ENCODE measurements around the gene EML4.

EML4 gene

DNA sequence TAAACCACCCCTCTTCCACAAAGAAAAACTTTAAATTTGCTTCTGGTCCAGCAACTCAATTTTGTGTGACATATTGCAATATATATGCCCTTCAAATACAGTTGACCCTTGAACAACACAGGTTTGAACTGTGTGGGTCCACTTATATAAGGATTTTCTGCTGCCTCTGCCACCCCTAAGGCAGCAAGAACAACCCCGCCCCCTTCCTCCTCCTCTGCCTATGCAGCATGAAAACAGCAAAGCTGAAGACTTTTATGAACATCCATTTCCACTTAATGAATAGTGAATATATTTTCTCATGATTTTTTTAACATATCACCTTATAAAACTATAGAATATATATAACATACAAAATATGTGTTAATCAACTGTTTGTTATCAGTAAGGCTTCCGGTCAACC, 58.3 kb downstream of the EML4 start:
- FAIRE-seq: peak; percentile 3

DNA sequence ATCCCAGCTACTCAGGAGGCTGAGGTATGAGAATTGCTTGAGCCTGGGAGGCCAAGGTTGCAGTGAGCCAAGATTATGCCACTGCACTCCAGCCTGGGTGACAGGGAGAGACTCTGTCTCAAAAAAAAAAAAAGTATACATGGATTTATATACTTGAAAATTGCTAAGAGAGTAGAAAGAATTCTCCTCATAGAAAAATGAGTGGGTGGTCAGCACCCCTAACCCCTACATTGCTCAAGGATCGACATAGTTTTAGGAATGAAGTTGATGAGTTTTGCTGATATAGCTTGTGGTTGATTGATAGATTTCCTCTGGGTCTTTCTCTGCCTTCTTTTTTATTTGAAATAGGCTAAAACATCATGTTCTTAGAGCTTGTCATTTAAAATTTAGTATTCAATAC, 58.9 kb downstream of the EML4 start:
- FAIRE-seq: no peak

- FAIRE-seq: peak; percentile 28
Measured at GRCh38 chr2:42229949-42230348, 60.8 kb downstream of the EML4 start.

DNA sequence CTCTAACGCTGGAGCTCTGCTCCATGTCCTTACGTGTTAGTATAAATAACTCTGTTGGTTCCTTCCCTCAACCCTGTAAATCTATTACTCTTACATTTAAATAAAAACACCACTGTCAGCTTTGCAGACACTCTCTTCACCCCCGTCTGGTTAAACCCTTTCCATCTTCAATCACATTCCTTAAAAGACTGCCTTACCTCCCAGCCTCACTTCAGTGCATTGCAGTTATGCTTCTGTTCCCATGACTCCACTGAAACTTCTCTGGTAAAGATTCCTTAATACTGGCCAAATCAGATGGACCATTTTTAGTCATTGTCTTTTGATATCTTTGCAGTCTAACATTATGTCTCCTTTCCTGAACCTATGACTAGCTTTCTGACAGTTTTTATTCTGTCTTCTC, 61.7 kb downstream of the EML4 start:
- FAIRE-seq: no peak

GRCh38 chr2:42232024-42232423, 62.9 kb downstream of the EML4 start:
- peak; percentile 8 for FAIRE-seq

DNA sequence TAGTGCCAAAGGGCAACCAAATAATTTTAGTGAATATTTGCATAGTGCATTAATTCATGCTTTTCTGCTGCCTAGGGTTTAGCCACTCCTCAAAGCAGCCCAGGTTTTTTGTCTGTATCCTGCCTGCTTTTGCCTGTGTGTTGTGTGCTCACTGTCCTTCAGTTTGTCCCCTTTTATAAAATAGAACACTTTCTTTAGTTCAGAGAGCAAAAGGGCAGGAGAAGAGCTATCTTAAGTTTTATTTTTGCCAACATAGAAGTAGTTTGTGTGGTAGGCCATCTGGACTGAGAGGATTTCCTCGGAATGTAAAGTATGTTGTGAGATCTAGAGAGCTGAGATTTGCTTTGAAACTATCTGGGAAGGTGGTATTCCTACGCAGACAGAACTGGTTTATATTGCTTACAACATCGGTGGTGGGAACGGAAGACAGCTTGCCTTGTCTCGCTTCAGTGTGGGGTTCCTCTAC, 64.9 kb downstream of the EML4 start:
- FAIRE-seq: no peak

DNA sequence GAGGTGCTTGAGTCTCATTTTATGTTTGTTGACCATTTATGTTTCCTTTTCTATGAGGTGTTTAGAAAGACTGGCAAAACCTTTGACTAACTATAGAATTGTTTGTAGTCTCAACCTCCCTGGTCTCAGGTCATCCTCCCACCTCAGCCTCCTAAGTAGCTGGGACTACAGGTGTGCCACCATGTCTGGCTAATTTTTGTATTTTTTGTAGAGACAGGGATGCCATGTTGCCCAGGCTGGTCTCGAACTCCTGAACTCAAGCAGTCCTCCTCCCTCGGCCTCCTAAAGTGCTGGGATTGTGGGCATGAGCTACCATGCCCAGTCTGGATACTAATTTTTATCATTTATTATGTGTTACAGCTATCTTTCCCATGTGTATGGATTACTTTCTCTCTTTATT, 67.8 kb downstream of the EML4 start:
- no peak for FAIRE-seq

GRCh38 chr2:42238644-42239288, 69.6 kb downstream of the EML4 start:
- peak; percentile 62 for FAIRE-seq

GRCh38 chr2:42239289-42239661, 70.1 kb downstream of the EML4 start:
- peak; percentile 27 for FAIRE-seq

DNA sequence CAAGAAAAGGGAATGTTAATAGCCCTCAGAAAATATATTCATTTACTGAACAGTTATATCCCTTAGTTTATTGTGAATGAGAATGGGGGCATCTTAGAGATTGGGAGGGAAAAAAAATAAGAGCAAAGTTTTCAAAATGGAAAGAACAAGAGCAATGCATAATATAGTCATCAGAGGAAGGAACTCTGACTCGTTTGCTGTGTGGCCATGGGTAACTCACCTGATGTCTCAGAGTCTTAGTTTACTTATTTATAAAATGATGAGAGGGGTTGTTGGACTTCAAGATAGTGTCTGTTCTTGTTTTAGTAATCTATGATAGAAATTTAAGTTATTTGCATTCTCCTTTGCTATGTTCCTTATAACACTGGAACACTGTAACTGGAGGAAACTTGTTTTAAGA, 70.7 kb downstream of the EML4 start:
- no peak for FAIRE-seq

GRCh38 chr2:42241517-42241916, 72.4 kb downstream of the EML4 start:
- FAIRE-seq: no peak

- no peak for FAIRE-seq
Measured at GRCh38 chr2:42243297-42243696, 74.1 kb downstream of the EML4 start.

DNA sequence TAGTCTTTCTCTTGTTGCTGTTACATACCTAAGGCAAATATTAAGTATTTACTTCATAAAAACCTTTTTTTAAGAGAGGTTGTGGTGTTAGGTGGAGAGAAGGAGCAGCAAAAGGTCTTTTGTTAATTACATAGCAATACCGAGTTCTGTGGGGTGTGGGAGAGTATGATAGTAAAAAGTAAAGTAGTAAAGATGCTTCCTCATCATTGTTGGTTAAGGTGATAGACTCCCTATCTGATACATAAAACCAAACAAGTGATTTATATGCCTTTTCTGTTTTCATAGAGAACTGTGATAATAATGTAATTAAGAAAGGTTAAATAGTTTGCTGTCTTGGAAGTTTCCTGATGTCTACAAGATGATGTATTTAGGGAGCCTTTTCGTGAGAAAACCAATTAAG, 75.4 kb downstream of the EML4 start:
- FAIRE-seq: peak; percentile 30

DNA sequence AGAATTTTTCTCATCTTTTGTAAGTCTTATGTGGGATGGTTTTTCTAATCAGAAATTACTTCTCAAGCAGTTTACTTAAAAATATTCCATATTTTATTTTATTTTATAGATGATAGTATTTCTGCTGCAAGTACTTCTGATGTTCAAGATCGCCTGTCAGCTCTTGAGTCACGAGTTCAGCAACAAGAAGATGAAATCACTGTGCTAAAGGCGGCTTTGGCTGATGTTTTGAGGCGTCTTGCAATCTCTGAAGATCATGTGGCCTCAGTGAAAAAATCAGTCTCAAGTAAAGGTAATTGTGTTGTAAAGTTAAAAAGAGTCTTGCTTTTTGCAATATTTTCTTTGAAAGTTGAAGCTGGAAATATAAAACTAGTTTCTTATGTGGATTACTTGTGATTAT, 76.2 kb downstream of the EML4 start:
- FAIRE-seq: no peak

- FAIRE-seq: no peak
Measured at GRCh38 chr2:42246562-42246961, 77.4 kb downstream of the EML4 start.

DNA sequence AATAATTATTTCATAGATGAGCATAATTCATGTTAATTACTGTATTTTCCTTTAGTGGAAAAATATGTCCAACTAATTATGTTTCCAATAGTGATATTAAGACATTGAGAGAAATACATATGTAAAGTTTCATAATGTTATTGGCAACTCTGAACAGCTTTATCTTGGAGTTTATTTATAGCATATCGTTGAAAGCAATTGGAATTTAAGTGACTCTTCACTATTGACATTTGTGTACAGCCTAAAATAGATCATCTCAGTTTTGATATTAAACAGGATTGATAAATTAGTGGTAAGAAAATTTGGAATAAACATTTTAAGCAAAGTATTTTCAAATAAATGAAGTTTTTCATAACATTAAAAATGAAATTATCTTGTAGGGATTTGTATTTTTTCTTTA, 79.7 kb downstream of the EML4 start:
- peak; percentile 57 for FAIRE-seq

GRCh38 chr2:42249284-42249683, 80.1 kb downstream of the EML4 start:
- no peak for FAIRE-seq

GRCh38 chr2:42249887-42250286, 80.7 kb downstream of the EML4 start:
- no peak for FAIRE-seq

DNA sequence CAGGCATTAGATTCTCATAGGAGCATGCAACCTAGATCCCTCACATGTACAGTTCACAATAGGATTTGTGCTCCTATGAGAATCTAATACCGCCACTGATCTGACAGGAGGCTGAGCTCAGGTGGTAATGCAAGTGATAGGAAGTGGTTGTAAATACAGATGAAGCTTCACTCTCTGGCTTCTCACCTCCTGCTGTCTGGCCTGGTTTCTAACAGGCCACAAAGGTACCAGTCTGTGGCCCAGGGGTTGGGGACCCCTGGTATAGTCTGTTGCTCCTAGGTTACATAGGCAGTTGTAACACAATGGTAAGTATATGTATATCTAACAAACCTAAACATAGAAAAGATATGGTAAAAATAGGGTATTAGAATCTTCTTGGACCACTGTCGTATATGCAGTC, 81.8 kb downstream of the EML4 start:
- FAIRE-seq: no peak

GRCh38 chr2:42252464-42252863, 83.3 kb downstream of the EML4 start:
- FAIRE-seq: no peak

- FAIRE-seq: no peak
Measured at GRCh38 chr2:42254186-42254895, 85.2 kb downstream of the EML4 start.

DNA sequence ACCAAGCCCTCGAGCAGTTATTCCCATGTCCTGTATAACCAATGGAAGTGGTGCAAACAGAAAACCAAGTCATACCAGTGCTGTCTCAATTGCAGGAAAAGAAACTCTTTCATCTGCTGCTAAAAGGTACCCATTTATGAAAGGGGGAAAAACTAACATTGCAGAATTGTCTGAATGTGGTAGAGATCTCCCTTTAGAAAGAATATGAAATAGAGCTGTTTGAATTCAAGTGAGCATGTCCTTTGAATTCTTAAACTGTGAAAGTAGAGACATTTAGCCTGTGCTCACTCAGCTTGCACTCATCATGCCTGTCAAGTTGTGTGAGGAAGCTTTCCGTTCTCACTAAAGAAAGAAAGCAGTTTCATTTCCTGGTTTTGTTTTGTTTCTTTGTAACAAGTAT, 87.4 kb downstream of the EML4 start:
- FAIRE-seq: no peak

DNA sequence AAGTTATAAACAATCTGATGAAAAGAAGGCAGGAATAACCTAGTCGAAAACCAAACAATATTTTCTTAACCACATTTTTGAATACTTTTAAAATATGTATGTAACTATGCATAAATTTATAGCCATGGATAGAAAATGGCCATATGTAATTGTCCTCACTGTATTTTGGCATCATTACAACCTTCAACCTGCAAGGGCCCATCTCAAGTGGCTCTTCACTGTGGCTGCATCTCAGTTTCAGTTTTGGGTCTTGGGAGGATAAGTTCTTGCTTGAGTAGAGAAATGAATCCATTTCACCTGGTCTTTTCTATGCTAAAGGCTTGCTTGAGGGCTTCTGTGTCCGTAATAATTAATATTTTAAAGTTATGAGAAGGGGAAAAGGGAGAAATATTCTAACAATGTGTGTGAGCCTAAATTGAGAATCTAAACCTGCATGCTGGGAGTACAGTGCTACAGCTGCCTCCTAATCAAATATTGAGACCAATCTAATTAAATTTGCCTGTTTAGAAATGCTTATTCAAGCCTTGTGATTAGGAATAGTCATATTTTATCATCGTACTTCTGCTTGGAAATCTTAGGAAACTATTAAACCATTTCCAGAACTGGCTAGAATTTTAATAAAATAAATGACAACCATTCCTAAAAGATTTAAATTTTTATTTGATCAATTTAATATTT, 92.5 kb downstream of the EML4 start:
- no peak for FAIRE-seq

DNA sequence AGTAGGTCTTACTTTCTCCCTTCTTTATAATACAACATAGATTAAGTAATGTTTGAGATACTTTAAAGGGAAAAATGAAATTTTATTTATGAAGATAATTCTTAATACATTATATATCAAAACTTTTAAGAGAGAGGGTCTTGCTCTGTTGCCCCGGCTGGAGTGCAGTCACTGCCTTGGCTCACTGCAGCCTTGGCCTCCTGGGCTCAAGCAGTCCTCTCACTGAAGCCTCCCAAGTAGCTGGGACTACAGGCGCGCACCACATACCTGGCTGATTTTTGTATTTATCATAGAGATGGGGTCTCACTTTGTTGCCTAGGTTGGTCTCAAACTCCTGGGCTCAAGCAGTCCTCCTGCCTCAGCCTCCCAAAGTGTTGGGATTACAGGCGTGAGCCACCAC, 97.1 kb downstream of the EML4 start:
- no peak for FAIRE-seq
